Hepatocyte (in vitro differentiated cells): Measurements from ENCODE around the gene TANGO2.

Experiments
- CTCF ChIP-seq: fragments of 200-600 bp; sonication (generic); IDR thresholded peaks from 2 replicates; pipeline ENCODE4 v1.5.1; 2016; ENCODE audit warnings: antibody characterized with exemption, mild to moderate bottlenecking; ENCODE audit not compliant: poor library complexity
- EZH2 ChIP-seq: fragments of 200-600 bp; sonication (generic); IDR thresholded peaks from 2 replicates; pipeline ENCODE4 v1.6.1; 2016; ENCODE audit warnings: antibody characterized with exemption, mild to moderate bottlenecking, borderline replicate concordance

- TF ChIP-seq CTCF (no peak), EZH2 (no peak)
Measured at GRCh38 chr22:19974935-19975706, 45.8 kb upstream of the TANGO2 start.
